Skin of body (tissue), 2 donors: ENCODE results near the gene FHIT. TPM values are rescaled to one million over a fixed set of nuclear protein-coding genes. Genes with fewer than 3 reads are reported as not detected.
"Not testable (repeated sequence)": the region's sequence is repeated elsewhere in the genome, so short reads cannot be mapped to it uniquely, and the experiment has no call there.

ENCODE experiments used
- DNase-seq: peaks from one replicate; lab custom pipeline; 2025; lab: John Stamatoyannopoulos, UW
- total RNA-seq: library from RNA; depleted of rRNA; stranded (reverse); fragments of >200 nt; gene quantifications from one replicate; pipeline ENCODE4 v1.2.3, GENCODE V29; 2014

FHIT gene
- total RNA-seq, 1 donor from 2014 or later = 8.9 TPM

- no peak for DNase-seq
Observed at GRCh38 chr3:59953104-59953503, 1298.1 kb downstream of the FHIT start.

GRCh38 chr3:59949311-59949710 is 1301.9 kb downstream of the FHIT start:
- no peak for DNase-seq

GRCh38 chr3:59946401-59946800 is 1304.9 kb downstream of the FHIT start:
- DNase-seq = no peak

GRCh38 chr3:59940718-59941117 is 1310.5 kb downstream of the FHIT start:
- no peak for DNase-seq

- DNase-seq = no peak
Observed at GRCh38 chr3:59939826-59940426, 1311.3 kb downstream of the FHIT start.

GRCh38 chr3:59938828-59939227 is 1312.4 kb downstream of the FHIT start:
- no peak for DNase-seq

GRCh38 chr3:59937201-59937600 is 1314.1 kb downstream of the FHIT start:
- DNase-seq = no peak

- no peak for DNase-seq
Observed at GRCh38 chr3:59936472-59936871, 1314.8 kb downstream of the FHIT start.

GRCh38 chr3:59935025-59935424 is 1316.2 kb downstream of the FHIT start:
- DNase-seq = no peak

- DNase-seq = not testable (repeated sequence)
Observed at GRCh38 chr3:59934560-59934959, 1316.7 kb downstream of the FHIT start.

GRCh38 chr3:59930170-59930569 is 1321.1 kb downstream of the FHIT start:
- DNase-seq = no peak

- DNase-seq = no peak
Observed at GRCh38 chr3:59927056-59927455, 1324.2 kb downstream of the FHIT start.

GRCh38 chr3:59925946-59926345 is 1325.3 kb downstream of the FHIT start:
- no peak for DNase-seq

- no peak for DNase-seq
Observed at GRCh38 chr3:59922192-59922591, 1329.1 kb downstream of the FHIT start.

GRCh38 chr3:59920822-59921221 is 1330.4 kb downstream of the FHIT start:
- DNase-seq = no peak

- no peak for DNase-seq
Observed at GRCh38 chr3:59919586-59919985, 1331.7 kb downstream of the FHIT start.

- DNase-seq = no peak
Observed at GRCh38 chr3:59914251-59914650, 1337.0 kb downstream of the FHIT start.

GRCh38 chr3:59913645-59914044 is 1337.6 kb downstream of the FHIT start:
- no peak for DNase-seq

GRCh38 chr3:59908701-59909100 is 1342.6 kb downstream of the FHIT start:
- no peak for DNase-seq

- no peak for DNase-seq
Observed at GRCh38 chr3:59908280-59908679, 1343.0 kb downstream of the FHIT start.

GRCh38 chr3:59904296-59904695 is 1347.0 kb downstream of the FHIT start:
- DNase-seq = no peak

- DNase-seq = no peak
Observed at GRCh38 chr3:59899061-59899460, 1352.2 kb downstream of the FHIT start.

- DNase-seq = no peak
Observed at GRCh38 chr3:59895972-59896371, 1355.3 kb downstream of the FHIT start.
